Fibroblast of mammary gland (primary cell): ENCODE data around the gene RIF1.
A peak's percentile ranks its signal among the peaks of the same experiment; 100 is the strongest.
"Not testable (repeated sequence)": the region's sequence is repeated elsewhere in the genome, so short reads cannot be mapped to it uniquely, and the experiment has no call there.

ENCODE experiments used
- DNase-seq: peaks from one replicate; pipeline ENCODE4 v3.0.0-alpha.2; 2010; ENCODE audit warnings: low read depth
- H3K4me3 ChIP-seq: 2 replicates; pipeline ENCODE4 v1.5.1; 2011; ENCODE audit warnings: low read depth, mild to moderate bottlenecking, low read length, moderate library complexity; ENCODE audit not compliant: control insufficient read depth
- TF ChIP-seq, protein P1 (sequence below): conservative IDR thresholded peaks from 2 replicates; pipeline ENCODE4 v1.5.1; 2011; ENCODE audit warnings: low read depth, low read length, inconsistent platforms; ENCODE audit not compliant: control insufficient read depth, insufficient read depth

RIF1 gene

DNA sequence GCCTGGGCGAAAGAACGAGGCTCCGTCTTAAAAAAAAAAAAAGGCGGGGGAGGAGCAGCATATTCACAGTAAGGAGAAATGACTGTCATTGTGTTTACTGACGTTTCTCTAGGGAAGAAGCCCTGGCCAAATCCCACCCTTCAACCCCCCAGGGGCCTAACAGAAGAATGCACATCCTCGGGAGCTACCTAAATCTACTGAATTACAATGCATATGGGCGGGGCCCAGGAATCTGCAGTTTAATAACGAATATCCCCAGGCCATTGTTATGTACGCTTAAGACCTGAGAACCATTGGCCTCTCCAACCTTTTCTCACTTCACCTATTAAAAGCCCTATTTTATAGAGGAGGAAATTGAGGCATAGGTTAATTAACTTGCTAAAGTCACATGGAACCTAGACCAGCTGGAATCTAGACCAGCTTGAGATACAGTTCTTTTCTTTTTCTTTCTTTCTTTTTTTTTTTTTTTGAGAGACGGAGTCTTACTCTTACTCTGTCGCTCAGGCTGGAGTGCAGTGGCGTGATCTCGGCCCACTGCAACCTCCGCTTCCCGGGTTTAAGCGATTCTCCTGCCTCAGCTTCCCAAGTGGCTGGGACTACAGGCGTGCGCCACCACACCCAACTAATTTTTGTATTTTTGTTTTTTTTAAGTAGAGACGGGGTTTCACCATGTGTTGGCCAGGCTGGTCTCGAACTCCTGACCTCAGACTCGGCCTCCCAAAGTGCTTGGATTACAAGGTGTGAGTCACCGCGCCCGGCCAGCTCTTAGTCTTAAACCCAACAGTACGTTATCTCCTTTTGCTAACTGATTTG is 708 bp upstream of the RIF1 start:
- DNase-seq: no peak
- H3K4me3 ChIP-seq: peak overlapping the region; percentile 95
- TF ChIP-seq, protein P1, sequence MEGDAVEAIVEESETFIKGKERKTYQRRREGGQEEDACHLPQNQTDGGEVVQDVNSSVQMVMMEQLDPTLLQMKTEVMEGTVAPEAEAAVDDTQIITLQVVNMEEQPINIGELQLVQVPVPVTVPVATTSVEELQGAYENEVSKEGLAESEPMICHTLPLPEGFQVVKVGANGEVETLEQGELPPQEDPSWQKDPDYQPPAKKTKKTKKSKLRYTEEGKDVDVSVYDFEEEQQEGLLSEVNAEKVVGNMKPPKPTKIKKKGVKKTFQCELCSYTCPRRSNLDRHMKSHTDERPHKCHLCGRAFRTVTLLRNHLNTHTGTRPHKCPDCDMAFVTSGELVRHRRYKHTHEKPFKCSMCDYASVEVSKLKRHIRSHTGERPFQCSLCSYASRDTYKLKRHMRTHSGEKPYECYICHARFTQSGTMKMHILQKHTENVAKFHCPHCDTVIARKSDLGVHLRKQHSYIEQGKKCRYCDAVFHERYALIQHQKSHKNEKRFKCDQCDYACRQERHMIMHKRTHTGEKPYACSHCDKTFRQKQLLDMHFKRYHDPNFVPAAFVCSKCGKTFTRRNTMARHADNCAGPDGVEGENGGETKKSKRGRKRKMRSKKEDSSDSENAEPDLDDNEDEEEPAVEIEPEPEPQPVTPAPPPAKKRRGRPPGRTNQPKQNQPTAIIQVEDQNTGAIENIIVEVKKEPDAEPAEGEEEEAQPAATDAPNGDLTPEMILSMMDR: no peak

DNA sequence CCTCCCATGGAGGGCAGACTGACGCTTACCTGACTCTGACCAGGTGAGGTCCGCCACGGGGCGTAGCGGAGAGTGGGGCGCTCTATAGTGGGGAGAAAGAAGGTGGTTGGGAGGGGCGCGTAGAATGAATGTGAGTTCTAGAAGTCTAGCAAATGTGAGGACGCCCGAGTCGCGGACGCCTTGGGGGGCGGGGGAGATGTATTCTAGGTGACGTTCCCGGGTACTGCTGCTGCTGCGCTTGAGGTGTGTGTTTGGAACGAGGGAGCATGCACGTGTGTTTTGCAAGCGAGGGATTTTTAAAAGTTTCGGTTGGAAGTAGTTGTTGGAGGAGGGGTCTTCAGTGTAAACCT is 758 bp downstream of the RIF1 start:
- DNase-seq: peak; percentile 8
- peak overlapping the region; percentile 95 for H3K4me3 ChIP-seq

DNA sequence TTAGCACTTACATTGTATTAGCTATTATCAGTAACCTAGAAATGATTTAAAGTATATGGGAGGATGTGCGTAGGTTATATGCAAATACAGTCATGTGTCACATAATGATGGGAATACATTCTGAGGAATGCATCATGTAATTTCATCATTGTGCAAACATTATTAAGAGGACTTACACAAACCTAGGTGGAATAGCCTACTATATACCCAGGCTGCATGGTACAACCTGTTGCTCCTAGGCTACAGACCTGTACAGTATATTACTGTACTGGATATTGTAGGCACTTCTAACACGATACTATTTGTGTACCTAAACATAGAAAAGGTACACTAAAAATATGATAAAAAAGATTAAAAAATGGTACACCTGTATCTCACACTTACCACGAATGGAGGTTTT is 7.9 kb downstream of the RIF1 start:
- TF ChIP-seq, protein P1: no peak
- DNase-seq: no peak
- no peak overlapping the region for H3K4me3 ChIP-seq

More for the DNA sequence above, 758 bp downstream of the RIF1 start:
- TF ChIP-seq, protein P1: no peak

DNA sequence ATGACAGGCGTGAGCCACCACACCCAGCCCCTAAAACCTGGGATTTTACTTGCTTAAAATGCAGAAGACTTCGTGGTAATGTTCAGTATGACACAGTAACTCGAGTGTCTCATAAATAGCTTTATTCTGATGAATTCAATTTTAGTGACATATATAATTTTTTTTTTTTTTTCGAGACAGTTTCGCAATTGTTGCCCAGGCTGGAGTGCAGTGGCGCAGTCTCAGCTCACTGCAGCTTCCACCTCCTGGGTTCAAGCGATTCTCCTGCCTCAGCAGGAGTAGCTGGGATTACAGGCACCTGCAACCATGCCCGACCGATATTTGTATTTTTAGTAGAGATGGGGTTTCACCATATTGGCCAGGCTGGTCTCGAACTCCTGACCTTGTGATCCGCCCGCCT is 12.0 kb downstream of the RIF1 start:
- H3K4me3 ChIP-seq, DNase-seq: not testable (repeated sequence)

DNA sequence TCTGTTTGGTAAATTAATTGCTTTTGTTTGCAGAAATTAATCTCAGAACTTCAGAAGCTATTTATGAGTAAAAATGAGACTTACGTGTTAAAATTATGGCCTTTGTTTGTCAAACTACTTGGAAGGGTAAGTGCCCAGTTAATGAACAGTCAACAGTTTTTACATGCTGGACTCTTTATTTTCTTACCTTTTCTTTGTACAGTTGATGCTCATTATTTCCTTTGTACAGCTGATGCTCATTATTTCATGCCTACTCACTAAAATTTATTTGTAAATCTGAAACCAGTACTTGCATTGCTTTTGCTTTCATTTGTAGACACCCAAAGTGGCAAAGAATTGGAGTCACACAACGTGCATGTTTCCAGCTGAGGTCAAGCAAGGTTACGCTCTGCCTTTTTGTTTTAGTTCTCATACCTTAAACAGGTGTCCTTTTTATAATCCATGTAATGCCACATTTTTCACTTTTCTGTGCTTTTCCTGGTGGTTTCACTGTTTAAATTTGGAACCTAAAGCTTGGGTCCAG is 13.3 kb downstream of the RIF1 start:
- no peak overlapping the region for H3K4me3 ChIP-seq
- TF ChIP-seq, protein P1: no peak
- no peak for DNase-seq

DNA sequence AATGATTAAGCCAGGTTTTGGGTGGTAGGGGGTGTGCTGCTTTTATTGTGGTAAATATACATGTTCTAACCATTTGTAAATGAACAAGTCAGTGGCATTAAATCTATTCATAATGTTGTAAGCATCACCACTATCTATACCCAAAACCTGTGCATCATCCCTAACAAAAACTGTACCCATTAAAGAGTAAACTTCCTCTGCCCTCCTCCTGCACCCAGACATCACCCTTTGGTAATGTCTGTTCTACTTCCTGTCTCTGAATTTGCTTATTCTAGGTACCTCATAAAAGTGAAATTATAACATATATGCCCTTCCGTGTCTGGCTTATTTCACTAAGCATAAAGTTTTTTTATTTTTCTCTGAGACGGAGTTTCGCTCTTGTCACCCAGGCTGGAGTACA is 14.1 kb downstream of the RIF1 start:
- no peak overlapping the region for H3K4me3 ChIP-seq
- TF ChIP-seq, protein P1: no peak

DNA sequence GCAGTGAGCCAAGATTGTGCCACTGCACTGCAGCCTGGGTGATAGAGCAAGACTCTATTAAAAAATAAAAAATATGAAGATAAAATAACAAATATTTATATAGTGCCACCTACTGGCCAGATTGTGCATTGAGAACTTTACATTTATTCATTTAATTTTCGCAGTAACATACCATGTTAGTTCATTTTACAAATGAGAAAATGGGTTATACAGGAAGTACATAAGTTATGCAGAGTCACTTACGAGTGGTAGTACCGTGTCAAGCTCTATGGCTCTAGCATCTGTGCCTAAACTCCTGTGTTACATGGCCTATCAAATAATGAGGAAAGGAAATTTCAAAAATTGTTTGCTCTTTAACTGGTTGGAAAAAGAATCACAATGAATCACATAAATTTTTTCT is 27.9 kb downstream of the RIF1 start:
- no peak overlapping the region for H3K4me3 ChIP-seq
- peak; percentile 44 for DNase-seq
- TF ChIP-seq, protein P1: peak; percentile 34

More for the DNA sequence above, 14.1 kb downstream of the RIF1 start:
- no peak for DNase-seq
